IMR-90 (cell line): Measurements from ENCODE around the gene CSE1L. TPM values are rescaled to one million over a fixed set of nuclear protein-coding genes. Genes with fewer than 3 reads are reported as not detected.

Source experiments
- ATAC-seq: fragments of 200-7000 bp; cut with Tn5 transposase; 2 replicates; pipeline ENCODE4 v1.9.1; 2020; ENCODE audit warnings: low read depth, mild to moderate bottlenecking, moderate library complexity
- BruUV-seq: library from RNA; stranded (reverse); fragments of 400-500 nt; replicated peaks from 2 replicates; lab custom pipeline; 2021; lab: Mats Ljungman, UMichigan
- CTCF ChIA-PET: fragments of 300-600 bp; formaldehyde crosslinking; extraction: SDS; loops from one replicate; lab custom pipeline; 2021; ENCODE audit warnings: antibody characterized with exemption; lab: Yijun Ruan, JAX
- POLR2A ChIA-PET: fragments of 300-600 bp; sonication (Branson Sonifier 250); formaldehyde crosslinking; loops from one replicate; lab custom pipeline; 2022; ENCODE audit warnings: antibody characterized with exemption; ENCODE audit not compliant: unreplicated experiment; lab: Charles Lee
- DNase-seq: peaks from one replicate; pipeline ENCODE4 v3.0.0; 2013
- H2AFZ ChIP-seq: replicated peaks from 2 replicates; pipeline ENCODE3; 2013; ENCODE audit warnings: low read length, mild to moderate bottlenecking; ENCODE audit not compliant: poor library complexity
- H2AK5ac ChIP-seq: 2 replicates; pipeline ENCODE4 v1.6.1; 2013; ENCODE audit warnings: low read depth, low read length, inconsistent platforms
- H2AK9ac ChIP-seq: replicated peaks from 2 replicates; pipeline ENCODE3; 2013; ENCODE audit warnings: mild to moderate bottlenecking, low read depth, low read length, moderate library complexity; ENCODE audit not compliant: poor library complexity
- H2BK120ac ChIP-seq: 2 replicates; pipeline ENCODE4 v1.6.1; 2013; ENCODE audit warnings: low read depth, low read length, inconsistent platforms
- H2BK15ac ChIP-seq: 3 replicates; pipeline ENCODE4 v1.6.1; 2013; ENCODE audit warnings: low read depth, low read length, inconsistent platforms
- H2BK20ac ChIP-seq: 2 replicates; pipeline ENCODE4 v1.6.1; 2013; ENCODE audit warnings: low read depth, mild to moderate bottlenecking, inconsistent platforms, low read length, moderate library complexity
- H2BK5ac ChIP-seq: 2 replicates; pipeline ENCODE4 v1.6.1; 2013; ENCODE audit warnings: mild to moderate bottlenecking, low read depth, low read length, inconsistent platforms; ENCODE audit not compliant: poor library complexity, severe bottlenecking
- H3K14ac ChIP-seq: replicated peaks from 2 replicates; pipeline ENCODE4 v1.6.1; 2013; ENCODE audit warnings: low read depth, low read length, inconsistent platforms
- H3K18ac ChIP-seq: 2 replicates; pipeline ENCODE4 v1.6.1; 2013; ENCODE audit warnings: low read depth, low read length, control low read depth
- H3K23ac ChIP-seq: 2 replicates; pipeline ENCODE4 v1.6.1; 2013; ENCODE audit warnings: low read depth, low read length, inconsistent platforms
- H3K27ac ChIP-seq: 2 replicates; pipeline ENCODE4 v1.5.1; 2013; ENCODE audit warnings: mild to moderate bottlenecking, control low read depth, low read length; ENCODE audit not compliant: insufficient read depth
- H3K27me3 ChIP-seq: 2 replicates; pipeline ENCODE4 v1.6.1; 2013; ENCODE audit warnings: low read length; ENCODE audit not compliant: control insufficient read depth, insufficient read depth
- H3K36me3 ChIP-seq: 2 replicates; pipeline ENCODE4 v1.6.1; 2013; ENCODE audit warnings: low read length, mixed read lengths; ENCODE audit not compliant: control insufficient read depth, insufficient read depth
- H3K4ac ChIP-seq: 2 replicates; pipeline ENCODE4 v1.6.1; 2013; ENCODE audit warnings: low read depth, low read length, inconsistent platforms
- H3K4me1 ChIP-seq: 2 replicates; pipeline ENCODE4 v1.6.1; 2013; ENCODE audit warnings: low read length, mixed read lengths; ENCODE audit not compliant: control insufficient read depth, insufficient read depth
- H3K4me2 ChIP-seq: 2 replicates; pipeline ENCODE4 v1.6.1; 2013; ENCODE audit warnings: low read depth, mild to moderate bottlenecking, control low read depth, low read length, moderate library complexity
- H3K4me3 ChIP-seq: 2 replicates; pipeline ENCODE4 v1.5.1; 2013; ENCODE audit warnings: low read depth, mild to moderate bottlenecking, control low read depth, low read length, moderate library complexity; ENCODE audit not compliant: insufficient read depth
- H3K56ac ChIP-seq: 2 replicates; pipeline ENCODE4 v1.6.1; 2013; ENCODE audit warnings: low read length, inconsistent platforms; ENCODE audit not compliant: insufficient read depth; ENCODE audit errors: extremely low read depth
- H3K79me1 ChIP-seq, 2 experiments: 2 replicates each; pipeline ENCODE4 v1.6.1; 2013; ENCODE audit warnings: low read length in 2 of 2, inconsistent platforms in 1 of 2, low read depth in 1 of 2
- H3K9ac ChIP-seq: 2 replicates; pipeline ENCODE4 v1.6.1; 2013; ENCODE audit warnings: low read depth, low read length, control low read depth
- H3K9me1 ChIP-seq: 2 replicates; pipeline ENCODE4 v1.6.1; 2013; ENCODE audit warnings: low read length, inconsistent platforms; ENCODE audit not compliant: insufficient read depth
- H3K9me3 ChIP-seq: 2 replicates; pipeline ENCODE4 v1.6.1; 2013; ENCODE audit warnings: low read length; ENCODE audit not compliant: control insufficient read depth, insufficient read depth
- H4K20me1 ChIP-seq: 2 replicates; pipeline ENCODE4 v1.6.1; 2013; ENCODE audit warnings: low read length, inconsistent platforms; ENCODE audit not compliant: insufficient read depth
- H4K5ac ChIP-seq: 2 replicates; pipeline ENCODE4 v1.6.1; 2013; ENCODE audit warnings: mild to moderate bottlenecking, low read depth, low read length, control low read depth
- H4K8ac ChIP-seq, 2 experiments: 2 replicates each; pipeline ENCODE4 v1.6.1; 2013; ENCODE audit warnings: low read depth in 2 of 2, low read length in 2 of 2, control low read depth in 1 of 2, inconsistent platforms in 1 of 2
- H4K91ac ChIP-seq: 2 replicates; pipeline ENCODE4 v1.6.1; 2013; ENCODE audit warnings: low read depth, low read length, inconsistent platforms; ENCODE audit not compliant: insufficient read depth
- BHLHE40 ChIP-seq: fragments of 150-350 bp; IDR thresholded peaks from 2 replicates; pipeline ENCODE4 v1.6.1; 2016; ENCODE audit warnings: mild to moderate bottlenecking, low read depth, low read length
- CEBPB ChIP-seq: IDR thresholded peaks from 2 replicates; pipeline ENCODE4 v1.6.1; 2012; ENCODE audit warnings: low read depth, low read length, improper control_type of control experiment
- CHD1 ChIP-seq: IDR thresholded peaks from 2 replicates; pipeline ENCODE4 v1.6.1; 2012; ENCODE audit warnings: low read depth, low read length, improper control_type of control experiment
- CTCF ChIP-seq: conservative IDR thresholded peaks from 2 replicates; pipeline ENCODE4 v1.5.1; 2012; ENCODE audit warnings: mild to moderate bottlenecking, low read depth, low read length, improper control_type of control experiment
- ELK1 ChIP-seq: fragments of 150-350 bp; IDR thresholded peaks from 2 replicates; pipeline ENCODE4 v1.6.1; 2016; ENCODE audit warnings: low read depth, mild to moderate bottlenecking, low read length, moderate library complexity, borderline replicate concordance
- FOS ChIP-seq: fragments of 150-350 bp; IDR thresholded peaks from 2 replicates; pipeline ENCODE4 v1.6.1; 2016; ENCODE audit warnings: low read depth, low read length
- MAFK ChIP-seq: IDR thresholded peaks from 2 replicates; pipeline ENCODE4 v1.6.1; 2012; ENCODE audit warnings: low read depth, low read length, improper control_type of control experiment
- MAZ ChIP-seq: IDR thresholded peaks from 2 replicates; pipeline ENCODE4 v1.6.1; 2012; ENCODE audit warnings: low read depth, mild to moderate bottlenecking, low read length, improper control_type of control experiment, moderate library complexity, borderline replicate concordance
- MXI1 ChIP-seq: IDR thresholded peaks from 2 replicates; pipeline ENCODE4 v1.6.1; 2012; ENCODE audit warnings: low read depth, mild to moderate bottlenecking, low read length, moderate library complexity, borderline replicate concordance
- NFE2L2 ChIP-seq: fragments of 150-350 bp; IDR thresholded peaks from 2 replicates; pipeline ENCODE4 v1.6.1; 2016; ENCODE audit warnings: low read depth, mild to moderate bottlenecking, low read length
- POLR2A ChIP-seq: IDR thresholded peaks from 2 replicates; pipeline ENCODE4 v1.6.1; 2012; ENCODE audit warnings: mild to moderate bottlenecking, low read depth, low read length
- RAD21 ChIP-seq: IDR thresholded peaks from 2 replicates; pipeline ENCODE4 v1.6.1; 2012; ENCODE audit warnings: low read length, improper control_type of control experiment
- RCOR1 ChIP-seq: IDR thresholded peaks from 2 replicates; pipeline ENCODE4 v1.6.1; 2012; ENCODE audit warnings: mild to moderate bottlenecking, low read length, improper control_type of control experiment; ENCODE audit not compliant: insufficient replicate concordance
- RFX5 ChIP-seq: IDR thresholded peaks from 2 replicates; pipeline ENCODE4 v1.8.0; 2012; ENCODE audit warnings: low read depth, mild to moderate bottlenecking, low read length, moderate library complexity
- SMC3 ChIP-seq: fragments of 150-350 bp; IDR thresholded peaks from 2 replicates; pipeline ENCODE4 v1.6.1; 2016; ENCODE audit warnings: low read depth, mild to moderate bottlenecking, antibody characterized with exemption, low read length, moderate library complexity
- WGBS, 2 experiments: methylation state at CpG; one replicate each; pipeline versions ENCODE4 v1.1.5 to v1.1.7; 2013; ENCODE audit warnings: missing lambda C conversion rate in 2 of 2; ENCODE audit not compliant: insufficient read length in 1 of 2; ENCODE audit errors: extremely low coverage in 2 of 2; 5-methylcytosine and 5-hydroxymethylcytosine counted together
- dilution Hi-C: fragments of 300-500 bp; cut with HindIII; formaldehyde crosslinking; loops from one replicate; pipeline ENCODE4 v1.14.3; 2018; ENCODE audit warnings: low sequenced_read_pairs; ENCODE audit not compliant: unreplicated experiment
- in situ Hi-C: fragments of 300-500 bp; cut with MboI; formaldehyde crosslinking; loops from 3 replicates; pipeline ENCODE4 v1.14.3; 2019; ENCODE audit warnings: low sequenced_read_pairs, inconsistent platforms, mixed read lengths
- intact Hi-C: fragments of 100-400 bp; cut with micrococcal nuclease; formaldehyde crosslinking; loops from 2 replicates; pipeline ENCODE4 v1.10.0; 2022
- polyA plus RNA-seq, 3 experiments: library from polyadenylated mRNA; depleted of rRNA; stranded (reverse); fragments of >200 nt; gene quantifications; 2 replicates each; pipeline ENCODE4 v1.2.3, GENCODE V29; 2012; ENCODE audit warnings: low replicate concordance in 1 of 3
- total RNA-seq: library from RNA; depleted of rRNA; stranded (reverse); fragments of >200 nt; gene quantifications from 2 replicates; pipeline ENCODE4 v1.2.3, GENCODE V29; 2012

Gene CSE1L
- total and polyA plus RNA-seq, 2 of the 4 experiments (the other 2 are of a cell fraction): 34.3 to 81.7 TPM

GRCh38 chr20:48999890-49000870 is 45.9 kb upstream of the CSE1L start:
- Histone ChIP-seq H4K91ac (no peak overlapping the region), H3K27ac (no peak overlapping the region), H3K4ac (no peak overlapping the region), H2BK120ac (no peak overlapping the region), H2BK20ac (no peak overlapping the region), H3K36me3 (peaks cover 36% of the 10 kb centered on the region), H3K56ac (no peak overlapping the region), H3K4me2 (no peak overlapping the region), H3K23ac (no peak overlapping the region), H2BK5ac (no peak overlapping the region), H3K9me3 (no peaks in the 10 kb centered on the region), H2AK5ac (no peak overlapping the region), H3K4me1 (no peaks in the 10 kb centered on the region), H4K5ac (no peak overlapping the region), H3K4me3 (no peak overlapping the region), H3K79me1 (no peaks in the 10 kb centered on the region), H4K8ac (no peak overlapping the region), H3K18ac (no peak overlapping the region), H3K27me3 (no peaks in the 10 kb centered on the region), H3K9me1 (no peaks in the 10 kb centered on the region), H2AFZ (no peak overlapping the region), H3K9ac (no peak overlapping the region), H2AK9ac (no peak overlapping the region), H2BK15ac (no peak overlapping the region), H4K20me1 (no peaks in the 10 kb centered on the region), H3K14ac (no peak overlapping the region)
- no TSS peak for BruUV-seq
- DNase-seq (no peak), ATAC-seq (no peak)
- ChIA-PET CTCF (no interaction called here), POLR2A (no interaction called here)
- in situ Hi-C loops (no loop called here), intact Hi-C loops (no loop called here), dilution Hi-C loops (no loop called here)
- no CpG with 5 or more reads among the region's 3 CpGs for WGBS, 2 experiments
- no peak for TF ChIP-seq MAZ
- TF ChIP-seq FOS: no peak
- TF ChIP-seq BHLHE40: no peak
- TF ChIP-seq SMC3: no peak
- TF ChIP-seq POLR2A: no peak
- no peak for TF ChIP-seq CTCF
- no peak for TF ChIP-seq RFX5
- TF ChIP-seq MXI1: no peak
- TF ChIP-seq ELK1: no peak
- no peak for TF ChIP-seq RCOR1
- TF ChIP-seq RAD21: no peak
- no peak for TF ChIP-seq CEBPB
- TF ChIP-seq MAFK: no peak
- no peak for TF ChIP-seq CHD1
- TF ChIP-seq NFE2L2: no peak
